SK-N-SH (cell line): ENCODE results near the gene SOCS7.

Experiments used
- CHD2 ChIP-seq: fragments of 150-350 bp; IDR thresholded peaks from 2 replicates; pipeline ENCODE4 v1.6.1; 2018; ENCODE audit warnings: low read length; ENCODE audit not compliant: partially characterized antibody
- NFIC ChIP-seq: IDR thresholded peaks from 2 replicates; pipeline ENCODE4 v1.4.0; 2012; ENCODE audit warnings: borderline replicate concordance
- NRF1 ChIP-seq: IDR thresholded peaks from 2 replicates; pipeline ENCODE4 v1.6.1; 2012; ENCODE audit warnings: low read depth, mild to moderate bottlenecking, low read length
- RAD21 ChIP-seq: IDR thresholded peaks from 2 replicates; pipeline ENCODE4 v1.6.1; 2012; ENCODE audit warnings: mild to moderate bottlenecking, low read length
- RCOR1 ChIP-seq: fragments of 150-350 bp; IDR thresholded peaks from 2 replicates; pipeline ENCODE4 v1.6.1; 2017; ENCODE audit warnings: antibody characterized with exemption, low read length
- TAF1 ChIP-seq: IDR thresholded peaks from 2 replicates; pipeline ENCODE4 v1.6.1; 2012; ENCODE audit warnings: low read depth, mild to moderate bottlenecking, low read length, moderate library complexity, borderline replicate concordance
- TEAD4 ChIP-seq: IDR thresholded peaks from 2 replicates; pipeline ENCODE4 v1.4.0; 2012; ENCODE audit warnings: mild to moderate bottlenecking, borderline replicate concordance; ENCODE audit not compliant: insufficient read depth
- YY1 ChIP-seq: IDR thresholded peaks from 2 replicates; pipeline ENCODE4 v1.4.0; 2012; ENCODE audit warnings: low read depth, mild to moderate bottlenecking
- TF ChIP-seq, protein P1 (sequence below): fragments of 200-600 bp; sonication (generic); IDR thresholded peaks from 2 replicates; pipeline ENCODE4 v1.6.1; 2017; ENCODE audit warnings: antibody characterized with exemption, mild to moderate bottlenecking, moderate library complexity
- TF ChIP-seq, protein P2 (sequence below): IDR thresholded peaks from 2 replicates; pipeline ENCODE4 v1.6.1; 2012; ENCODE audit warnings: mild to moderate bottlenecking, low read depth, low read length, moderate library complexity

DNA sequence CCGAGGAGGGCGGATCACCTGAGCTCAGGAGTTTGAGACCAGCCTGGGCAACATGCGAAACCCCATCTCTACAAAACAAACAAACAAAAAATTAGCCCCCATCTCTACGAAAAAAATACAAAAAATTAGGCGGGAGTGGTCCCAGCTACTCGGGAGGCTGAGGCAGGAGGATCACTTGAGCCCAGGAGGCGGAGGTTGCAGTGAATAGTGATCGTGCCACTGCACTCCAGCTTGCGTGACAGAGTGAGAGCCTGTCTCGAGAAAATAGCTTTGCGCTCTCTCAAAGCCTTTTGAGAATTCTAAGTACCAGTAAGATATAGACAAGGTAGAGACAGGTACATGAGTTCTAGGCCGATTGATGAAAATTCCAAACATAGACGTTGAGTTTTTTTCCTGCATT is 2.0 kb downstream of the SOCS7 start:
- TF ChIP-seq, protein P1, sequence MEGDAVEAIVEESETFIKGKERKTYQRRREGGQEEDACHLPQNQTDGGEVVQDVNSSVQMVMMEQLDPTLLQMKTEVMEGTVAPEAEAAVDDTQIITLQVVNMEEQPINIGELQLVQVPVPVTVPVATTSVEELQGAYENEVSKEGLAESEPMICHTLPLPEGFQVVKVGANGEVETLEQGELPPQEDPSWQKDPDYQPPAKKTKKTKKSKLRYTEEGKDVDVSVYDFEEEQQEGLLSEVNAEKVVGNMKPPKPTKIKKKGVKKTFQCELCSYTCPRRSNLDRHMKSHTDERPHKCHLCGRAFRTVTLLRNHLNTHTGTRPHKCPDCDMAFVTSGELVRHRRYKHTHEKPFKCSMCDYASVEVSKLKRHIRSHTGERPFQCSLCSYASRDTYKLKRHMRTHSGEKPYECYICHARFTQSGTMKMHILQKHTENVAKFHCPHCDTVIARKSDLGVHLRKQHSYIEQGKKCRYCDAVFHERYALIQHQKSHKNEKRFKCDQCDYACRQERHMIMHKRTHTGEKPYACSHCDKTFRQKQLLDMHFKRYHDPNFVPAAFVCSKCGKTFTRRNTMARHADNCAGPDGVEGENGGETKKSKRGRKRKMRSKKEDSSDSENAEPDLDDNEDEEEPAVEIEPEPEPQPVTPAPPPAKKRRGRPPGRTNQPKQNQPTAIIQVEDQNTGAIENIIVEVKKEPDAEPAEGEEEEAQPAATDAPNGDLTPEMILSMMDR = no peak
- TF ChIP-seq YY1 = no peak
- TF ChIP-seq, protein P2, sequence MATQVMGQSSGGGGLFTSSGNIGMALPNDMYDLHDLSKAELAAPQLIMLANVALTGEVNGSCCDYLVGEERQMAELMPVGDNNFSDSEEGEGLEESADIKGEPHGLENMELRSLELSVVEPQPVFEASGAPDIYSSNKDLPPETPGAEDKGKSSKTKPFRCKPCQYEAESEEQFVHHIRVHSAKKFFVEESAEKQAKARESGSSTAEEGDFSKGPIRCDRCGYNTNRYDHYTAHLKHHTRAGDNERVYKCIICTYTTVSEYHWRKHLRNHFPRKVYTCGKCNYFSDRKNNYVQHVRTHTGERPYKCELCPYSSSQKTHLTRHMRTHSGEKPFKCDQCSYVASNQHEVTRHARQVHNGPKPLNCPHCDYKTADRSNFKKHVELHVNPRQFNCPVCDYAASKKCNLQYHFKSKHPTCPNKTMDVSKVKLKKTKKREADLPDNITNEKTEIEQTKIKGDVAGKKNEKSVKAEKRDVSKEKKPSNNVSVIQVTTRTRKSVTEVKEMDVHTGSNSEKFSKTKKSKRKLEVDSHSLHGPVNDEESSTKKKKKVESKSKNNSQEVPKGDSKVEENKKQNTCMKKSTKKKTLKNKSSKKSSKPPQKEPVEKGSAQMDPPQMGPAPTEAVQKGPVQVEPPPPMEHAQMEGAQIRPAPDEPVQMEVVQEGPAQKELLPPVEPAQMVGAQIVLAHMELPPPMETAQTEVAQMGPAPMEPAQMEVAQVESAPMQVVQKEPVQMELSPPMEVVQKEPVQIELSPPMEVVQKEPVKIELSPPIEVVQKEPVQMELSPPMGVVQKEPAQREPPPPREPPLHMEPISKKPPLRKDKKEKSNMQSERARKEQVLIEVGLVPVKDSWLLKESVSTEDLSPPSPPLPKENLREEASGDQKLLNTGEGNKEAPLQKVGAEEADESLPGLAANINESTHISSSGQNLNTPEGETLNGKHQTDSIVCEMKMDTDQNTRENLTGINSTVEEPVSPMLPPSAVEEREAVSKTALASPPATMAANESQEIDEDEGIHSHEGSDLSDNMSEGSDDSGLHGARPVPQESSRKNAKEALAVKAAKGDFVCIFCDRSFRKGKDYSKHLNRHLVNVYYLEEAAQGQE = no peak
- no peak for TF ChIP-seq RCOR1
- no peak for TF ChIP-seq NRF1
- no peak for TF ChIP-seq TAF1
- TF ChIP-seq NFIC = no peak
- TF ChIP-seq CHD2 = no peak
- no peak for TF ChIP-seq TEAD4
- no peak for TF ChIP-seq RAD21
